Thymus (tissue), 11 donors: Measurements from ENCODE around the gene RAB8B. TPM values are rescaled to one million over a fixed set of nuclear protein-coding genes. Genes with fewer than 3 reads are reported as not detected.

ENCODE experiments used
- DNase-seq, 9 donors: peaks; one replicate each; pipeline ENCODE4 v3.0.0-alpha.2; 2013; ENCODE audit warnings: low spot score in 9 of 9, low read depth in 6 of 9, missing footprints in 1 of 9
- H3K27ac ChIP-seq, 2 donors: one replicate each; pipeline ENCODE4 v1.5.1; 2013; ENCODE audit warnings: control low read depth in 1 of 2, low read depth in 1 of 2, low read length in 1 of 2, mild to moderate bottlenecking in 1 of 2, moderate library complexity in 1 of 2
- H3K27me3 ChIP-seq, 2 donors: one replicate each; pipeline ENCODE4 v1.5.1; 2013; ENCODE audit warnings: low read length in 1 of 2; ENCODE audit not compliant: control insufficient read depth in 2 of 2, insufficient read depth in 1 of 2
- H3K36me3 ChIP-seq, 2 donors: one replicate each; pipeline ENCODE4 v1.5.1; 2013; ENCODE audit warnings: low read length in 1 of 2, mild to moderate bottlenecking in 1 of 2, moderate library complexity in 1 of 2; ENCODE audit not compliant: control insufficient read depth in 2 of 2, insufficient read depth in 2 of 2
- H3K4me1 ChIP-seq, 2 donors: one replicate each; pipeline ENCODE4 v1.5.1; 2013; ENCODE audit warnings: low read length in 2 of 2; ENCODE audit not compliant: control insufficient read depth in 2 of 2, insufficient read depth in 2 of 2
- H3K4me3 ChIP-seq, 2 donors: one replicate each; pipeline ENCODE4 v1.5.1; 2013; ENCODE audit warnings: low read length in 2 of 2, control low read depth in 1 of 2, mild to moderate bottlenecking in 1 of 2
- H3K9me3 ChIP-seq, 2 donors: one replicate each; pipeline ENCODE4 v1.5.1; 2013; ENCODE audit warnings: low read length in 1 of 2, mild to moderate bottlenecking in 1 of 2; ENCODE audit not compliant: control insufficient read depth in 2 of 2, insufficient read depth in 1 of 2
- WGBS: extraction: QIAGEN DNeasy Blood & Tissue Kit; methylation state at CpG from one replicate; pipeline ENCODE4 v1.1.7; 2013; 5-methylcytosine and 5-hydroxymethylcytosine counted together
- polyA plus RNA-seq: library from polyadenylated mRNA; stranded (reverse); fragments of 200-250 nt; gene quantifications from one replicate; pipeline ENCODE4 v1.2.3, GENCODE V29; 2013
- total RNA-seq: library from RNA; stranded (reverse); fragments of 120-200 nt; gene quantifications from one replicate; pipeline ENCODE4 v1.2.4, GENCODE V29; 2013
- donor health status: healthy.

Gene RAB8B
- total and polyA plus RNA-seq, 2 donors = 28.5 to 63.9 TPM

- WGBS = 68% methylated on average over 5 of the region's 5 CpGs
- DNase-seq = peak in 3 of 9 donors; percentile 19 to 43 (median 28)
- H3K9me3 ChIP-seq = no peaks in the 10 kb centered on the region
- no peaks in the 10 kb centered on the region for H3K27me3 ChIP-seq
- H3K36me3 ChIP-seq = peaks cover 18 to 22% of the 10 kb centered on the region in 2 donors
- peak overlapping the region; percentile 8 to 66 for H3K27ac ChIP-seq
- H3K4me3 ChIP-seq = no peak overlapping the region
- peaks cover 0 to 1% of the 10 kb centered on the region in 2 donors for H3K4me1 ChIP-seq
These were observed 55.7 kb downstream of the RAB8B start for GRCh38 chr15:63244976-63245645.

- H3K36me3 ChIP-seq = peaks cover 26 to 33% of the 10 kb centered on the region in 2 donors
- no peak overlapping the region for H3K27ac ChIP-seq
- 98% methylated on average over 5 of the region's 5 CpGs for WGBS
- H3K27me3 ChIP-seq = no peaks in the 10 kb centered on the region
- no peaks in the 10 kb centered on the region for H3K9me3 ChIP-seq
- DNase-seq = no peak
- no peaks in the 10 kb centered on the region for H3K4me1 ChIP-seq
- no peak overlapping the region for H3K4me3 ChIP-seq
These were observed 57.5 kb downstream of the RAB8B start for GRCh38 chr15:63246691-63247469.

- WGBS = 96% methylated on average over 4 of the region's 4 CpGs
- peaks cover 26 to 33% of the 10 kb centered on the region in 2 donors for H3K36me3 ChIP-seq
- H3K27me3 ChIP-seq = no peaks in the 10 kb centered on the region
- H3K9me3 ChIP-seq = no peaks in the 10 kb centered on the region
- no peak overlapping the region for H3K27ac ChIP-seq
- no peaks in the 10 kb centered on the region for H3K4me1 ChIP-seq
- no peak overlapping the region for H3K4me3 ChIP-seq
- no peak for DNase-seq
These were observed 61.0 kb downstream of the RAB8B start for GRCh38 chr15:63250312-63250965.

- 98% methylated on average over 2 of the region's 2 CpGs for whole genome bisulfite sequencing
- no peaks in the 10 kb centered on the region for H3K27me3 ChIP-seq
- peaks cover 20 to 30% of the 10 kb centered on the region in 2 donors for H3K36me3 ChIP-seq
- H3K27ac ChIP-seq = peak overlapping the region in 1 of 2 donors; percentile 0
- no peak overlapping the region for H3K4me3 ChIP-seq
- H3K9me3 ChIP-seq = no peaks in the 10 kb centered on the region
- no peaks in the 10 kb centered on the region for H3K4me1 ChIP-seq
- DNase-seq = no peak
These were observed 62.3 kb downstream of the RAB8B start for GRCh38 chr15:63251701-63252100.

- H3K27ac ChIP-seq = no peak overlapping the region
- no peaks in the 10 kb centered on the region for H3K4me1 ChIP-seq
- H3K9me3 ChIP-seq = no peaks in the 10 kb centered on the region
- WGBS = 98% methylated on average over 2 of the region's 2 CpGs
- H3K36me3 ChIP-seq = peaks cover 18 to 25% of the 10 kb centered on the region in 2 donors
- DNase-seq = no peak
- H3K4me3 ChIP-seq = no peak overlapping the region
- no peaks in the 10 kb centered on the region for H3K27me3 ChIP-seq
These were observed 62.9 kb downstream of the RAB8B start for GRCh38 chr15:63252292-63252691.

- no peaks in the 10 kb centered on the region for H3K9me3 ChIP-seq
- H3K36me3 ChIP-seq = peaks cover 28 to 31% of the 10 kb centered on the region in 2 donors
- H3K4me3 ChIP-seq = no peak overlapping the region
- H3K27ac ChIP-seq = no peak overlapping the region
- DNase-seq = no peak
- H3K27me3 ChIP-seq = no peaks in the 10 kb centered on the region
- no peaks in the 10 kb centered on the region for H3K4me1 ChIP-seq
- WGBS = 96% methylated on average over 2 of the region's 2 CpGs
These were observed 65.6 kb downstream of the RAB8B start for GRCh38 chr15:63254991-63255390.

GRCh38 chr15:63255489-63255990 is 66.1 kb downstream of the RAB8B start:
- H3K36me3 ChIP-seq = peaks cover 25 to 31% of the 10 kb centered on the region in 2 donors
- DNase-seq = no peak
- H3K4me1 ChIP-seq = no peaks in the 10 kb centered on the region
- no peaks in the 10 kb centered on the region for H3K9me3 ChIP-seq
- WGBS = 93% methylated on average over 1 of the region's 1 CpG
- no peaks in the 10 kb centered on the region for H3K27me3 ChIP-seq
- H3K4me3 ChIP-seq = no peak overlapping the region
- H3K27ac ChIP-seq = no peak overlapping the region

GRCh38 chr15:63256433-63257274 is 67.2 kb downstream of the RAB8B start:
- Histone ChIP-seq H3K36me3 (peaks cover 22 to 29% of the 10 kb centered on the region in 2 donors), H3K4me3 (no peak overlapping the region), H3K9me3 (no peaks in the 10 kb centered on the region), H3K27ac (no peak overlapping the region), H3K4me1 (no peaks in the 10 kb centered on the region), H3K27me3 (no peaks in the 10 kb centered on the region)
- WGBS = 97% methylated on average over 5 of the region's 5 CpGs
- DNase-seq = no peak
